GM12878 (cell line): ENCODE data around the gene CPVL. TPM values are rescaled to one million over a fixed set of nuclear protein-coding genes. Genes with fewer than 3 reads are reported as not detected.

Experiments used
- ATAC-seq: fragments of 200-7000 bp; cut with Tn5 transposase; 3 replicates; pipeline ENCODE4 v1.9.1; 2020; ENCODE audit warnings: mild to moderate bottlenecking, moderate library complexity
- BruUV-seq: library from RNA; stranded (reverse); fragments of 400-500 nt; replicated peaks from 2 replicates; lab custom pipeline; 2021; lab: Mats Ljungman, UMichigan
- CTCF ChIA-PET: fragments of 300-600 bp; sonication (Branson Sonifier 250); formaldehyde crosslinking; extraction: SDS; loops from one replicate; lab custom pipeline; 2021; ENCODE audit warnings: inconsistent platforms; lab: Yijun Ruan, JAX
- POLR2A ChIA-PET: fragments of 350-600 bp; formaldehyde crosslinking; extraction: SDS; loops from one replicate; lab custom pipeline; 2021; ENCODE audit warnings: inconsistent platforms; lab: Charles Lee
- RAD21 ChIA-PET: fragments of 300-600 bp; sonication (Branson Sonifier 250); formaldehyde crosslinking; loops from one replicate; lab custom pipeline; 2023; ENCODE audit warnings: antibody characterized with exemption; ENCODE audit not compliant: unreplicated experiment; lab: Charles Lee
- SMC1A ChIA-PET: fragments of 300-600 bp; sonication (Branson Sonifier 250); formaldehyde crosslinking; loops from one replicate; lab custom pipeline; 2023; ENCODE audit not compliant: unreplicated experiment, uncharacterized antibody; lab: Charles Lee
- DNase-seq: peaks from one replicate; pipeline ENCODE4 v3.0.0-alpha.2; 2011; ENCODE audit warnings: low read depth, low spot score
- FAIRE-seq: peaks from 3 replicates; lab custom pipeline; 2011; peaks lifted over from hg19 to GRCh38; lab: Jason Lieb, UNC
- H2AFZ ChIP-seq: 2 replicates; pipeline ENCODE4 v1.6.0; 2011; ENCODE audit warnings: low read depth, low read length, control low read depth; ENCODE audit not compliant: control insufficient read depth
- H3K27ac ChIP-seq: 2 replicates; pipeline ENCODE4 v1.5.1; 2011; ENCODE audit warnings: control low read depth; ENCODE audit not compliant: control insufficient read depth, insufficient read depth
- H3K27me3 ChIP-seq, 2 experiments: replicated peaks in 1 of 2; 2 replicates each; pipeline versions ENCODE4 v1.6.0 to v1.6.1; 2011; ENCODE audit warnings: low read length in 1 of 2; ENCODE audit not compliant: control insufficient read depth in 2 of 2, insufficient read depth in 2 of 2
- H3K36me3 ChIP-seq, 2 experiments: 2 replicates each; pipeline ENCODE4 v1.5.1; 2011; ENCODE audit warnings: low read length in 1 of 2; ENCODE audit not compliant: control insufficient read depth in 2 of 2, insufficient read depth in 2 of 2
- H3K4me1 ChIP-seq: 2 replicates; pipeline ENCODE4 v1.6.1; 2011; ENCODE audit warnings: mild to moderate bottlenecking, low read length, moderate library complexity, mixed read lengths; ENCODE audit not compliant: control insufficient read depth, insufficient read depth
- H3K4me2 ChIP-seq: 2 replicates; pipeline ENCODE4 v1.6.0; 2011; ENCODE audit warnings: control low read depth; ENCODE audit not compliant: control insufficient read depth, insufficient read depth
- H3K4me3 ChIP-seq: fragments of 200-600 bp; sonication (generic); 2 replicates; pipeline ENCODE4 v1.5.1; 2016
- H3K79me2 ChIP-seq: 2 replicates; pipeline ENCODE4 v1.6.0; 2011; ENCODE audit warnings: low read length; ENCODE audit not compliant: control insufficient read depth, insufficient read depth
- H3K9ac ChIP-seq: 2 replicates; pipeline ENCODE4 v1.8.0; 2011; ENCODE audit warnings: low read length, control low read depth, mixed read lengths; ENCODE audit not compliant: control insufficient read depth, insufficient read depth
- H3K9me3 ChIP-seq: replicated peaks from 3 replicates; pipeline ENCODE4 v1.5.1; 2011; ENCODE audit warnings: mild to moderate bottlenecking, low read length; ENCODE audit not compliant: control insufficient read depth, insufficient read depth
- H4K20me1 ChIP-seq: 2 replicates; pipeline ENCODE4 v1.6.0; 2011; ENCODE audit not compliant: control insufficient read depth, insufficient read depth
- CEBPB ChIP-seq, 2 experiments: fragments of 150-350 bp in 1 of 2; IDR thresholded peaks; 2 replicates each; pipeline ENCODE4 v1.6.1; 2012 to 2014; ENCODE audit warnings: low read depth in 2 of 2, low read length in 2 of 2, borderline replicate concordance in 1 of 2, inconsistent platforms in 1 of 2
- CHD4 ChIP-seq: fragments of 200-600 bp; sonication (generic); IDR thresholded peaks from 2 replicates; pipeline ENCODE4 v1.6.1; 2016; ENCODE audit warnings: mild to moderate bottlenecking
- ESRRA ChIP-seq: IDR thresholded peaks from 2 replicates; pipeline ENCODE4 v1.6.1; 2012; ENCODE audit warnings: mild to moderate bottlenecking, low read length, improper control_type of control experiment
- FOS ChIP-seq: IDR thresholded peaks from 3 replicates; pipeline ENCODE4 v1.6.1; 2011; ENCODE audit warnings: borderline replicate concordance; ENCODE audit not compliant: insufficient read length; ENCODE audit errors: extremely low read depth
- GATAD2B ChIP-seq: fragments of 450-650 bp; conservative IDR thresholded peaks from 2 replicates; pipeline ENCODE4 v1.6.1; 2017; ENCODE audit warnings: low read depth, mild to moderate bottlenecking, moderate library complexity
- HDGF ChIP-seq: fragments of 450-650 bp; IDR thresholded peaks from 2 replicates; pipeline ENCODE4 v1.6.1; 2016; ENCODE audit warnings: antibody characterized with exemption
- JUNB ChIP-seq: IDR thresholded peaks from 2 replicates; pipeline ENCODE4 v1.6.1; 2016; ENCODE audit warnings: antibody characterized with exemption, mild to moderate bottlenecking
- KLF5 ChIP-seq: fragments of 450-650 bp; IDR thresholded peaks from 2 replicates; pipeline ENCODE4 v1.6.1; 2014; ENCODE audit warnings: mild to moderate bottlenecking; ENCODE audit not compliant: partially characterized antibody
- MEF2A ChIP-seq: IDR thresholded peaks from 2 replicates; pipeline ENCODE4 v1.6.1; 2011; ENCODE audit warnings: low read depth, mild to moderate bottlenecking, low read length, moderate library complexity; ENCODE audit not compliant: insufficient read depth
- MEF2B ChIP-seq: fragments of 450-650 bp; IDR thresholded peaks from 2 replicates; pipeline ENCODE4 v1.6.1; 2018; ENCODE audit warnings: mild to moderate bottlenecking, moderate library complexity; ENCODE audit not compliant: partially characterized antibody, poor library complexity, severe bottlenecking
- PAX5 ChIP-seq: IDR thresholded peaks from 2 replicates; pipeline ENCODE4 v1.6.1; 2011; ENCODE audit warnings: low read depth, low read length, borderline replicate concordance
- RAD51 ChIP-seq: fragments of 450-650 bp; IDR thresholded peaks from 2 replicates; pipeline ENCODE4 v1.6.1; 2016; ENCODE audit warnings: moderate library complexity, mild to moderate bottlenecking, inconsistent platforms
- SREBF2 ChIP-seq: IDR thresholded peaks from 2 replicates; pipeline ENCODE4 v1.6.1; 2012; ENCODE audit warnings: mild to moderate bottlenecking, low read length
- SRF ChIP-seq, 2 experiments: IDR thresholded peaks; 2 replicates each; pipeline ENCODE4 v1.6.1; 2011; ENCODE audit warnings: low read depth in 2 of 2, low read length in 2 of 2, mild to moderate bottlenecking in 1 of 2, moderate library complexity in 1 of 2
- TBL1XR1 ChIP-seq: IDR thresholded peaks from 2 replicates; pipeline ENCODE4 v1.6.1; 2012; ENCODE audit warnings: low read depth, low read length, improper control_type of control experiment
- ZZZ3 ChIP-seq: IDR thresholded peaks from 2 replicates; pipeline ENCODE4 v1.6.1; 2011; ENCODE audit warnings: low read depth; ENCODE audit not compliant: control insufficient read depth, insufficient read length
- WGBS: methylation state at CpG from one replicate; pipeline ENCODE4 v1.1.6; 2016; ENCODE audit warnings: low lambda C conversion rate; ENCODE audit not compliant: insufficient replicate concordance, insufficient coverage; ENCODE audit errors: missing lambda C conversion rate; 5-methylcytosine and 5-hydroxymethylcytosine counted together
- in situ Hi-C: fragments of 300-500 bp; cut with MboI; formaldehyde crosslinking; loops from 9 replicates; pipeline ENCODE4 v1.14.3; 2018; ENCODE audit warnings: mixed read lengths
- intact Hi-C: fragments of 100-400 bp; cut with micrococcal nuclease; formaldehyde crosslinking; loops from one replicate; pipeline ENCODE4 v1.14.2; 2022; ENCODE audit not compliant: unreplicated experiment
- polyA plus RNA-seq, 11 experiments: library from polyadenylated mRNA; depleted of rRNA in 4 of 11; unstranded in 6 of 11; stranded (reverse) in 5 of 11; fragments of >200 nt; fragmentation: Nextera tagmentation in 4 of 11; fragmentation: Illumina TruSeq in 1 of 11; extraction: Ambion mirVana in 4 of 11; extraction: Trizol in 1 of 11; gene quantifications; 1 replicate in 1 of 11; 2 replicates in 10 of 11; pipeline versions ENCODE4 v1.2.1 to v1.2.3, GENCODE V29; 2011 to 2016; ENCODE audit warnings: inconsistent platforms in 2 of 11, missing spikeins in 2 of 11, low read depth in 1 of 11
- total RNA-seq, 4 experiments: library from RNA; depleted of rRNA in 3 of 4; stranded (reverse); fragments of >200 nt in 3 of 4; fragmentation: Illumina TruSeq in 1 of 4; extraction: Trizol in 1 of 4; gene quantifications; 2 replicates each; pipeline versions ENCODE4 v1.2.1 to v1.2.3, GENCODE V29; 2013 to 2021
- TF ChIP-seq, protein P1 (sequence below): fragments of 450-650 bp; IDR thresholded peaks from 2 replicates; pipeline ENCODE4 v1.6.1; 2017; ENCODE audit warnings: low read depth, mild to moderate bottlenecking, moderate library complexity

The CPVL gene
- total and polyA plus RNA-seq, 10 of the 15 experiments (the other 5 are each of a cell fraction or from before 2014, with no cell fraction given), result 0.59 TPM; not detected in 9

- Histone ChIP-seq H3K4me2 (no peak overlapping the region), H3K9me3 (no peaks in the 10 kb centered on the region; the same call in 2 of the 3 replicates), H3K27me3 (peaks cover 0 to 2% of the 10 kb centered on the region in 2 experiments; a peak in 2 of 4 replicates), H4K20me1 (no peaks in the 10 kb centered on the region), H3K79me2 (no peaks in the 10 kb centered on the region), H3K9ac (no peak overlapping the region), H3K36me3 (no peaks in the 10 kb centered on the region), H2AFZ (no peak overlapping the region), H3K27ac (no peak overlapping the region), H3K4me3 (no peak overlapping the region), H3K4me1 (no peaks in the 10 kb centered on the region)
- SMC1A ChIA-PET, result interaction anchor here (0.5 to 0.6 kb wide), 2 partner anchors 323 to 361 kb away, joined by 3 to 4 read pairs; no protein-coding TSS in a partner anchor
- no peak for TF ChIP-seq ESRRA
- TF ChIP-seq ZZZ3, result no peak
- TF ChIP-seq SRF (IDR thresholded peaks at IDR 0.05; ENCODE audit: low read depth in 2 of 2, low read length in 2 of 2), result no peak
- no peak for TF ChIP-seq KLF5
- TF ChIP-seq GATAD2B, result no peak
- TF ChIP-seq MEF2A, result no peak
- TF ChIP-seq HDGF, result no peak
- CTCF ChIA-PET, result no interaction called here
- in situ Hi-C loops, result no loop called here
- BruUV-seq, result no TSS peak
- RAD21 ChIA-PET, result no interaction called here
- WGBS, result 26% methylated on average over 3 of the region's 3 CpGs
- intact Hi-C loops, result no loop called here
- no peak for DNase-seq
- POLR2A ChIA-PET, result no interaction called here
- no peak for FAIRE-seq
- no peak for ATAC-seq
Measured at GRCh38 chr7:28979776-28980175, 166.6 kb downstream of the CPVL start.

GRCh38 chr7:28977881-28978280 lies 168.5 kb downstream of the CPVL start:
- no TSS peak for BruUV-seq
- TF ChIP-seq JUNB (no peak), PAX5 (no peak), MEF2B (no peak), TBL1XR1 (no peak), CHD4 (no peak), FOS (no peak), SREBF2 (no peak), CEBPB (IDR thresholded peaks at IDR 0.05; ENCODE audit: borderline replicate concordance in 1 of 2, low read depth in 2 of 2, low read length in 2 of 2) (no peak), RAD51 (no peak)
- TF ChIP-seq, protein P1, sequence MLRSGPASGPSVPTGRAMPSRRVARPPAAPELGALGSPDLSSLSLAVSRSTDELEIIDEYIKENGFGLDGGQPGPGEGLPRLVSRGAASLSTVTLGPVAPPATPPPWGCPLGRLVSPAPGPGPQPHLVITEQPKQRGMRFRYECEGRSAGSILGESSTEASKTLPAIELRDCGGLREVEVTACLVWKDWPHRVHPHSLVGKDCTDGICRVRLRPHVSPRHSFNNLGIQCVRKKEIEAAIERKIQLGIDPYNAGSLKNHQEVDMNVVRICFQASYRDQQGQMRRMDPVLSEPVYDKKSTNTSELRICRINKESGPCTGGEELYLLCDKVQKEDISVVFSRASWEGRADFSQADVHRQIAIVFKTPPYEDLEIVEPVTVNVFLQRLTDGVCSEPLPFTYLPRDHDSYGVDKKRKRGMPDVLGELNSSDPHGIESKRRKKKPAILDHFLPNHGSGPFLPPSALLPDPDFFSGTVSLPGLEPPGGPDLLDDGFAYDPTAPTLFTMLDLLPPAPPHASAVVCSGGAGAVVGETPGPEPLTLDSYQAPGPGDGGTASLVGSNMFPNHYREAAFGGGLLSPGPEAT, result no peak

More at GRCh38 chr7:28977881-28978280, 168.5 kb downstream of the CPVL start:
- 0% methylated on average over 1 of the region's 1 CpG for WGBS
- intact Hi-C loops (no loop called here), in situ Hi-C loops (no loop called here)
- no peak overlapping the region for H3K27ac ChIP-seq
- no peak overlapping the region for H3K9ac ChIP-seq
- ChIA-PET SMC1A (no interaction called here), CTCF (no interaction called here), POLR2A (no interaction called here), RAD21 (no interaction called here)
- H3K9me3 ChIP-seq, result peaks cover under 1% of the 10 kb centered on the region; the same call in 2 of the 3 replicates
- H3K36me3 ChIP-seq, result no peaks in the 10 kb centered on the region
- H2AFZ ChIP-seq, result no peak overlapping the region
- 0 out of 4 replicates have a peak, but pooled peaks cover 0 to 2% of the 10 kb centered on the region in 2 experiments for H3K27me3 ChIP-seq
- no peak overlapping the region for H3K4me3 ChIP-seq
- no peak for DNase-seq
- no peaks in the 10 kb centered on the region for H3K4me1 ChIP-seq
- no peak for FAIRE-seq
- no peaks in the 10 kb centered on the region for H4K20me1 ChIP-seq
- no peak for ATAC-seq
- H3K4me2 ChIP-seq, result no peak overlapping the region
- no peaks in the 10 kb centered on the region for H3K79me2 ChIP-seq
